ENCODE data around the gene ACSS1. TPM values are rescaled to one million over a fixed set of nuclear protein-coding genes. Genes with fewer than 3 reads are reported as not detected.

Gene ACSS1
- total and polyA plus RNA-seq, 7 donors, result 20.1 to 41.0 (median 27.1) TPM

DNA sequence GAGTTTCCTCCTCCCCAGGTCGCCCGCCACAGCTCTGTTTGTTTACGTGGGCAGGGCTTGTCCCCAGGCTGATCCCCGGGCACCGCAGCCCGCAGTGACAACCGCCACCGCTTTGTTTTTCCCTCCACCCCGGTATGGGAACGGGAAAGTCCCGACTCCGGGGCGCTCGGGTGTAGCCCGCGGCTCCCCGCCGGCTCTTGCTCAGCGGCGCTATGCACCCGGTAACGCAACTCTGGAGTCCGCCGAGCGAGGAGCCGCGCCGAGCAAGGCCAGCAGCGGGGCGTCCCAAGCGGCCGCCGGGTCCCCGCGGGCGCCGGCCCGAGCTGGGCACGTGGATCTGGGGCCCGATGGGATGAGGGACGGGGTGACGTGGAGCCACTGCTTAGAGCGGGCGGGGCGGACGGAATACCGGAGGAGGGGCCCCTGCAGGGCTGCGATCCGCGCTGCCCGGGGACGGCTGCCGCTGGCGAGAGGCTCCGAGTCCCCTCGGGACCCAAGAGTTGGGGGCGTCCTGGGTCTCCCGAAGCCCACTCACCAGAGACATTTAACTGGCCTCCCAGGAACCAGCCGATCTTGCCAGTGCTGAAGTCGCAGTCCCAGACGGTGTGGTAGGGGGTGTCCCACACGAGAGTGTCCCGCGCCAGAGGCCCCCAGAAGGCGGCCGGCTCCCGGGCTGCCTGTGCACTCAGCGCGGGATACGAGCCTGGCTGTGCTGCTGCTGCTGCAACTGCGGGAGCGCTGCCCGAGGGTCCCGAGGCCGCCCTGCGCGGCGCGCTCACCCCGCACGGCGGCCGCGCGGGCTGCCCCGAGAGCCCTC, 497 bp downstream of the ACSS1 start:
- Histone ChIP-seq H3K4me3 (peak overlapping the region; percentile 75 to 88 (median 80)), H3K27me3 (no peaks in the 10 kb centered on the region), H3K9me3 (no peaks in the 10 kb centered on the region), H3K4me1 (peaks cover 2 to 62% (median 58%) of the 10 kb centered on the region in 4 donors), H3K27ac (peak overlapping the region; percentile 93 to 97 (median 94)), H3K36me3 (no peaks in the 10 kb centered on the region)
- intact Hi-C loops (cut with DNase I), result loop anchor here (5.0 to 10.0 kb wide), 2 partner anchors 190 to 1703 kb away; partner anchors contain the start of genes NXT1 and PYGB
- peak; percentile 36 to 47 for TF ChIP-seq POLR2A (IDR thresholded peaks at IDR 0.05)
- peak in 3 of 4 donors; percentile 70 to 82 (median 73) for TF ChIP-seq POLR2AphosphoS5 (IDR thresholded peaks at IDR 0.05)
- TF ChIP-seq, protein P1, sequence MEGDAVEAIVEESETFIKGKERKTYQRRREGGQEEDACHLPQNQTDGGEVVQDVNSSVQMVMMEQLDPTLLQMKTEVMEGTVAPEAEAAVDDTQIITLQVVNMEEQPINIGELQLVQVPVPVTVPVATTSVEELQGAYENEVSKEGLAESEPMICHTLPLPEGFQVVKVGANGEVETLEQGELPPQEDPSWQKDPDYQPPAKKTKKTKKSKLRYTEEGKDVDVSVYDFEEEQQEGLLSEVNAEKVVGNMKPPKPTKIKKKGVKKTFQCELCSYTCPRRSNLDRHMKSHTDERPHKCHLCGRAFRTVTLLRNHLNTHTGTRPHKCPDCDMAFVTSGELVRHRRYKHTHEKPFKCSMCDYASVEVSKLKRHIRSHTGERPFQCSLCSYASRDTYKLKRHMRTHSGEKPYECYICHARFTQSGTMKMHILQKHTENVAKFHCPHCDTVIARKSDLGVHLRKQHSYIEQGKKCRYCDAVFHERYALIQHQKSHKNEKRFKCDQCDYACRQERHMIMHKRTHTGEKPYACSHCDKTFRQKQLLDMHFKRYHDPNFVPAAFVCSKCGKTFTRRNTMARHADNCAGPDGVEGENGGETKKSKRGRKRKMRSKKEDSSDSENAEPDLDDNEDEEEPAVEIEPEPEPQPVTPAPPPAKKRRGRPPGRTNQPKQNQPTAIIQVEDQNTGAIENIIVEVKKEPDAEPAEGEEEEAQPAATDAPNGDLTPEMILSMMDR (IDR thresholded peaks at IDR 0.05), result no peak
- no peak for TF ChIP-seq EP300 (IDR thresholded peaks at IDR 0.05)
- DNase-seq, result peak; percentile 90
- 0 to 1% methylated on average over 86 of the region's 86 CpGs for WGBS, 2 donors

DNA sequence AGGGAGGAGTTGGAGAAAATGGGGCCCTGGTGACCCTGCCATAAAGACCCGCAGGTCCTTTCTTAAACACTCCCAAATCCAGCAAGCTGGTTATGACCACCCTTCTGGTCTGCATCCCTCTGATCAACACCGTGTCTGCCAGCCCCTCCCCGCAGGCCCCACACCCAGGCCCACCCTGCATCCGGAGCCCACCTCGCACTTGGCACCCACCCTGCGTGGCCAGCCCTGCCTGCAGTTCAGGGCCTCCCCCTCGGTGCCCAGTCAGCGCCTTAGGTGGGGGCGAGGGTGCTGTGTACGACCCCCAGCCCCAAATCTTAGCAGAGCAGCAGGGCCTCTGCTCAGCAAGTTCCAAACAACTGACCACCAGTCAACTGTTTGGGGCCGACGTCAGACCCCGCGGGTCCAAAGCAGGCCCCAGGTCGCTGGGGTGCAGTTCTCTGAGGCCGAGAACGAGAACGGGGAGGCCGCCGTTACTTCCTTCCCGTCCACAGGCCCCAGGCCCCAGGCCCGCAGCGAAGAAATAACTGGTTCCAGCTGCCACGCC, 1.2 kb downstream of the ACSS1 start:
- intact Hi-C loops (cut with DNase I), result loop anchor here (5.0 to 10.0 kb wide), 2 partner anchors 191 to 1702 kb away; partner anchors contain the start of genes NXT1 and PYGB
- Histone ChIP-seq H3K4me1 (peaks cover 2 to 69% (median 65%) of the 10 kb centered on the region in 4 donors), H3K27me3 (no peaks in the 10 kb centered on the region), H3K27ac (peak overlapping the region; percentile 93 to 97 (median 94)), H3K9me3 (no peaks in the 10 kb centered on the region), H3K4me3 (peak overlapping the region; percentile 75 to 88 (median 80)), H3K36me3 (no peaks in the 10 kb centered on the region)
- TF ChIP-seq POLR2A (IDR thresholded peaks at IDR 0.05) (no peak), POLR2AphosphoS5 (IDR thresholded peaks at IDR 0.05) (no peak), EP300 (IDR thresholded peaks at IDR 0.05) (no peak)
- TF ChIP-seq, protein P1 (IDR thresholded peaks at IDR 0.05), result no peak
- peak; percentile 71 for DNase-seq
- WGBS, 2 donors, result 3 to 8% methylated on average over 24 of the region's 24 CpGs

DNA sequence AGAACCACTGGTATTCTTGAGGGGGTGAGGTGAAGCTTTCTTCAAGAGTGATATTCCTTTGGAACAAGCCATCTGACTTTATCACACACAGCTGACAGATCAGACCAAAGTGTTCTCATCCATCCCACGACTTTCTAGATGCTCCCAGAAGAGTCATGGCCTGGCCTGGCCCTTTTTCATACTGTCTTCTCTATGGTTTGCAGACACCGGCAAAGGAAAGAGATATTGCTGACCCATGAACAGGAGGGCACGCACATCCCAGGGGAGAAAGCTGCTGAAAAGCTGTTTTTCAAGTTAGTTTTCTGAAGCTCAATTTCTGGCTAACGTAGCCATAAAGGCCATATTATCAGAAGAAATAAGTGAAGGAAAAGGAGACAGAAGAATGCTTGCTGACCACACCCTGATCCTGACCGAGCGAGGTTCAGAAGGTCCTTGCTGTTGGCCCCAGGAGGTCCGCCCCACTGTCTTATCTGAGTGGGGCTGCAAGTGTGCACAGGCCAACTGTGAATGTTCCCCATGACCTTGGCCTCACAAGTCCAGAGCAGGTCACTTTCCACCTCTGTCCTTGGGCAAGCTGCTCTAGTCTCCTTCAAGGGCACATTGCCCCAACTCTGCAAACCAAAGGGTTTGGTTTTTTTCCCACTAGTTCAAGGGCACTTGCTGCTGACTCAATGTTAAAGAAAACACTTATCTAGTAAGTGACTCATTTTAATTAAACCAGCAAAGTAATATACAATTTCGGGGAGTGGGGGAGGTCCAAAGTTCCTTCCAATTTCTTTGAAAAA, 2.0 kb downstream of the ACSS1 start:
- no peaks in the 10 kb centered on the region for H3K36me3 ChIP-seq
- intact Hi-C loops (cut with DNase I), result loop anchor here (2.0 to 10.0 kb wide), 3 partner anchors 15 to 1701 kb away; partner anchors contain the start of genes NXT1 and PYGB
- WGBS, 2 donors, result 46 to 75% methylated on average over 8 of the region's 8 CpGs
- H3K4me3 ChIP-seq, result peak overlapping the region; percentile 75 to 88 (median 80)
- peaks cover 2 to 78% (median 74%) of the 10 kb centered on the region in 4 donors for H3K4me1 ChIP-seq
- peak; percentile 63 for DNase-seq
- H3K9me3 ChIP-seq, result no peaks in the 10 kb centered on the region
- H3K27ac ChIP-seq, result peak overlapping the region; percentile 93 to 97 (median 94)
- TF ChIP-seq, protein P1 (IDR thresholded peaks at IDR 0.05), result no peak
- TF ChIP-seq EP300 (IDR thresholded peaks at IDR 0.05) (no peak), POLR2A (IDR thresholded peaks at IDR 0.05) (no peak), POLR2AphosphoS5 (IDR thresholded peaks at IDR 0.05) (no peak)
- no peaks in the 10 kb centered on the region for H3K27me3 ChIP-seq

DNA sequence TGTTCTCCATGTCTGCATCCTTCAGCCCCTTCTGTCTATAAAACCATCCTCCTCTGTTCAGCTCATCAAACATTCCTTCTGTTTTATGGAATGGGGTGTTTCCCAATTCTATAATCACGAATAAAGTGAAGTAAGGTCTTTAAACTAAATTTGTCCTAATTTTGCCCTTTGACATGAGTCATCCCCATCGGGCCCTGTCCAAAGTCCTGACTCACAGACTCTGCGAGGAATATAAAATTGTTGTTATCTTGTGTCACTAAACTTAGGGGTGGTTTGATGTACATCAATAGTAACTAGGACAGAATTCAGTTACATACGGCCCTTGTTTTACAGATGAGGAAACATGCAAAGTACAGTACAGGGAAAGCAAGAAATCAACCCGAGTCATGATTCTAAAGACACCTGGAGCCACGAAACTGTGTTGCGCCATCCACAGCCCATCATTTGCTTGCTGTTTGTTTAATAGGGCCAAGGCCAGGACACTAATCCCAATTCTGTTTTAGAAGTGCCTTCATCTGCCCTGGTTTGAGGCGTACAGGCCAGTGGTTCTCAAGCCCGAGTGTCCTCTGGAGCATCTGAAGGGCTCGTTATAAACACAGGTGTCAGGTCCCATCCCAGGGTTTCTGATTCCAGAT, 2.8 kb downstream of the ACSS1 start:
- no peaks in the 10 kb centered on the region for H3K9me3 ChIP-seq
- H3K4me3 ChIP-seq, result no peak overlapping the region
- intact Hi-C loops (cut with DNase I), result loop anchor here (2.0 to 10.0 kb wide), 3 partner anchors 14 to 1700 kb away; partner anchors contain the start of genes NXT1 and PYGB
- H3K4me1 ChIP-seq, result peaks cover 2 to 86% (median 82%) of the 10 kb centered on the region in 4 donors
- H3K27me3 ChIP-seq, result no peaks in the 10 kb centered on the region
- peak overlapping the region; percentile 93 to 97 (median 94) for H3K27ac ChIP-seq
- peak; percentile 62 for DNase-seq
- peak in 1 of 4 donors; percentile 46 for TF ChIP-seq POLR2AphosphoS5 (IDR thresholded peaks at IDR 0.05)
- no peak for TF ChIP-seq EP300 (IDR thresholded peaks at IDR 0.05)
- no peak for TF ChIP-seq POLR2A (IDR thresholded peaks at IDR 0.05)
- TF ChIP-seq, protein P1 (IDR thresholded peaks at IDR 0.05), result no peak
- WGBS, 2 donors, result 69 to 72% methylated on average over 10 of the region's 10 CpGs
- H3K36me3 ChIP-seq, result no peaks in the 10 kb centered on the region
